ENCODE measurements around the gene PPP1R12C. TPM values are rescaled to one million over a fixed set of nuclear protein-coding genes. Genes with fewer than 3 reads are reported as not detected.

The PPP1R12C gene
- total RNA-seq, 1 donor from 2014 or later: 21.1 TPM

GRCh38 chr19:55091126-55091910 lies 26.1 kb downstream of the PPP1R12C start:
- DNase-seq (ENCODE audit: low read depth in 2 of 2): no peak

- no peak for DNase-seq (ENCODE audit: low read depth in 2 of 2)
Measured at GRCh38 chr19:55090564-55090963, 26.9 kb downstream of the PPP1R12C start.

- no peak for DNase-seq (ENCODE audit: low read depth in 2 of 2)
Measured at GRCh38 chr19:55089342-55089944, 28.0 kb downstream of the PPP1R12C start.

GRCh38 chr19:55088543-55089341 lies 28.7 kb downstream of the PPP1R12C start:
- peak in 1 of 2 donors; percentile 65 for DNase-seq (ENCODE audit: low read depth in 2 of 2)

GRCh38 chr19:55088021-55088451 lies 29.4 kb downstream of the PPP1R12C start:
- DNase-seq (ENCODE audit: low read depth in 2 of 2): no peak

GRCh38 chr19:55087542-55087901 lies 29.9 kb downstream of the PPP1R12C start:
- DNase-seq (ENCODE audit: low read depth in 2 of 2): peak in 1 of 2 donors; percentile 46

GRCh38 chr19:55086730-55087541 lies 30.5 kb downstream of the PPP1R12C start:
- DNase-seq (ENCODE audit: low read depth in 2 of 2): peak; percentile 86 to 97

GRCh38 chr19:55085923-55086715 lies 31.3 kb downstream of the PPP1R12C start:
- DNase-seq (ENCODE audit: low read depth in 2 of 2): no peak

GRCh38 chr19:55084416-55084815 lies 33.0 kb downstream of the PPP1R12C start:
- DNase-seq (ENCODE audit: low read depth in 2 of 2): no peak

GRCh38 chr19:55083004-55083850 lies 34.2 kb downstream of the PPP1R12C start:
- DNase-seq (ENCODE audit: low read depth in 2 of 2): no peak

- DNase-seq (ENCODE audit: low read depth in 2 of 2): peak; percentile 75 to 85
Measured at GRCh38 chr19:55082020-55082851, 35.2 kb downstream of the PPP1R12C start.

- DNase-seq (ENCODE audit: low read depth in 2 of 2): no peak
Measured at GRCh38 chr19:55081770-55082019, 35.7 kb downstream of the PPP1R12C start.

- DNase-seq (ENCODE audit: low read depth in 2 of 2): peak in 1 of 2 donors; percentile 87
Measured at GRCh38 chr19:55080968-55081769, 36.3 kb downstream of the PPP1R12C start.

- peak in 1 of 2 donors; percentile 59 for DNase-seq (ENCODE audit: low read depth in 2 of 2)
Measured at GRCh38 chr19:55080121-55080967, 37.1 kb downstream of the PPP1R12C start.

- no peak for DNase-seq (ENCODE audit: low read depth in 2 of 2)
Measured at GRCh38 chr19:55079400-55080038, 37.9 kb downstream of the PPP1R12C start.

GRCh38 chr19:55078996-55079395 lies 38.4 kb downstream of the PPP1R12C start:
- no peak for DNase-seq (ENCODE audit: low read depth in 2 of 2)

- no peak for DNase-seq (ENCODE audit: low read depth in 2 of 2)
Measured at GRCh38 chr19:55077106-55077505, 40.3 kb downstream of the PPP1R12C start.
